Panc1 (cell line): Measurements from ENCODE around the gene SV2C. TPM values are rescaled to one million over a fixed set of nuclear protein-coding genes. Genes with fewer than 3 reads are reported as not detected.

ENCODE experiments used
- ATAC-seq: fragments of 200-7000 bp; cut with Tn5 transposase; 2 replicates; pipeline ENCODE4 v1.9.1; 2020; ENCODE audit warnings: mild to moderate bottlenecking, moderate library complexity
- BruUV-seq: library from RNA; stranded (reverse); fragments of 400-500 nt; replicated peaks from 2 replicates; lab custom pipeline; 2021; lab: Mats Ljungman, UMichigan
- CTCF ChIA-PET: fragments of 300-600 bp; sonication (Branson Sonifier 250); formaldehyde crosslinking; loops from one replicate; lab custom pipeline; 2022; ENCODE audit warnings: antibody characterized with exemption; lab: Charles Lee
- POLR2A ChIA-PET: fragments of 300-600 bp; sonication (Branson Sonifier 250); formaldehyde crosslinking; loops from one replicate; lab custom pipeline; 2022; ENCODE audit warnings: antibody characterized with exemption; lab: Charles Lee
- DNase-seq: peaks from one replicate; pipeline ENCODE4 v3.0.0-alpha.2; 2010; ENCODE audit warnings: low read depth, low spot score
- H3K27ac ChIP-seq: 2 replicates; pipeline ENCODE4 v1.5.1; 2011; ENCODE audit warnings: mild to moderate bottlenecking, low read length, inconsistent platforms
- H3K27me3 ChIP-seq: fragments of 200-500 bp; sonication (Bioruptor generic); 2 replicates; pipeline ENCODE4 v1.6.0; 2014; ENCODE audit warnings: low read length, inconsistent platforms; ENCODE audit not compliant: control insufficient read depth, insufficient read depth
- H3K36me3 ChIP-seq: fragments of 200-500 bp; sonication (Bioruptor generic); 2 replicates; pipeline ENCODE4 v1.5.1; 2014; ENCODE audit warnings: inconsistent platforms, mild to moderate bottlenecking, low read length, moderate library complexity; ENCODE audit not compliant: control insufficient read depth, insufficient read depth
- H3K4me1 ChIP-seq: 2 replicates; pipeline ENCODE4 v1.5.1; 2011; ENCODE audit warnings: inconsistent platforms, mild to moderate bottlenecking, low read length, moderate library complexity; ENCODE audit not compliant: control insufficient read depth, insufficient read depth
- H3K4me3 ChIP-seq, 2 experiments: 2 replicates each; pipeline ENCODE4 v1.5.1; 2011 to 2012; ENCODE audit warnings: low read depth in 2 of 2, low read length in 2 of 2, mild to moderate bottlenecking in 2 of 2, inconsistent platforms in 1 of 2, moderate library complexity in 1 of 2
- H3K9me3 ChIP-seq: fragments of 200-500 bp; sonication (Bioruptor generic); 2 replicates; pipeline ENCODE4 v1.5.1; 2014; ENCODE audit warnings: low read depth, mild to moderate bottlenecking, inconsistent platforms, low read length, moderate library complexity; ENCODE audit not compliant: control insufficient read depth, insufficient read depth
- CTCF ChIP-seq: fragments of 450-650 bp; IDR thresholded peaks from 2 replicates; pipeline ENCODE4 v1.5.1; 2017; ENCODE audit warnings: mild to moderate bottlenecking
- REST ChIP-seq, 2 experiments: IDR thresholded peaks; 2 replicates each; pipeline ENCODE4 v1.6.1; 2011 to 2012; ENCODE audit warnings: low read depth in 2 of 2, control low read depth in 1 of 2, low read length in 1 of 2, mild to moderate bottlenecking in 1 of 2, moderate library complexity in 1 of 2; ENCODE audit not compliant: insufficient read depth in 1 of 2
- SIN3A ChIP-seq: IDR thresholded peaks from 2 replicates; pipeline ENCODE4 v1.6.1; 2012; ENCODE audit warnings: low read depth, mild to moderate bottlenecking, low read length, moderate library complexity, borderline replicate concordance; ENCODE audit not compliant: insufficient read depth
- TCF7L2 ChIP-seq: IDR thresholded peaks from 2 replicates; pipeline ENCODE4 v1.6.1; 2011; ENCODE audit warnings: mild to moderate bottlenecking, low read depth, low read length, inconsistent platforms
- in situ Hi-C: cut with HindIII; loops from 2 replicates; pipeline ENCODE4 v1.10.0; 2016; ENCODE audit warnings: low sequenced_read_pairs, low pct_unique_long_range_greater_than_20kb
- intact Hi-C: fragments of 100-400 bp; cut with micrococcal nuclease; formaldehyde crosslinking; loops from one replicate; pipeline ENCODE4 v1.10.0; 2022; ENCODE audit not compliant: unreplicated experiment
- total RNA-seq: library from RNA; stranded (reverse); gene quantifications from one replicate; pipeline ENCODE4 v1.2.1, GENCODE V29; 2021; ENCODE audit not compliant: unreplicated experiment

SV2C gene
- total RNA-seq, 1 experiment from 2014 or later: not detected

DNA sequence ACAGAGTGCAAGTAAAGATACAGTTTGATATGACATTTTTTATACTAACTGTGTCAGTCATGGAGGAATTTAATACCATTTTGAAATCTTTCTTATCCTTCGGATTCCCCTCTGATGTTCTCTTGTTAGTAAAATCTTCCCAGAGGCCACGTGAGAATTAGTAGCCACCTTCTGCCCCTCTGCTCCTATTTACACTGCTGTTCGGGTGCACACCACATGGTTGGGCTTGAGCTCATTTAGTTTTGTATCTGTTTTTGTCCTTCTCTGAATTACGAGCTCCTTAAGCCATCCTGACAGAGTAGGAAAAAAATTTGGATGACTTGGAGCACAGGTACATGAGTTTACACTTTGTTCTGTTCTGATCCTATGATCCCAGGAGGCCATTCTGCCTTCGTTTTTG is 109.7 kb downstream of the SV2C start:
- ChIA-PET CTCF (no interaction called here), POLR2A (no interaction called here)
- ATAC-seq (no peak), DNase-seq (no peak)
- no peaks in the 10 kb centered on the region for H3K36me3 ChIP-seq
- peaks cover 28% of the 10 kb centered on the region for H3K27me3 ChIP-seq
- H3K9me3 ChIP-seq: no peaks in the 10 kb centered on the region
- intact Hi-C loops (no loop called here), in situ Hi-C loops (no loop called here)
- no peak for TF ChIP-seq REST (IDR thresholded peaks at IDR 0.05; ENCODE audit: insufficient read depth in 1 of 2, low read depth in 2 of 2, low read length in 1 of 2)
- TF ChIP-seq SIN3A: no peak
- BruUV-seq: no TSS peak
- H3K4me1 ChIP-seq: no peaks in the 10 kb centered on the region
- H3K27ac ChIP-seq: no peak overlapping the region
- no peak overlapping the region for H3K4me3 ChIP-seq

- Histone ChIP-seq H3K4me1 (no peaks in the 10 kb centered on the region), H3K27ac (no peak overlapping the region), H3K4me3 (no peak overlapping the region), H3K27me3 (peaks cover 28% of the 10 kb centered on the region), H3K36me3 (no peaks in the 10 kb centered on the region), H3K9me3 (no peaks in the 10 kb centered on the region)
- ChIA-PET CTCF (no interaction called here), POLR2A (no interaction called here)
- ATAC-seq: no peak
- in situ Hi-C loops: no loop called here
- DNase-seq: no peak
- BruUV-seq: no TSS peak
- no peak for TF ChIP-seq REST (IDR thresholded peaks at IDR 0.05; ENCODE audit: insufficient read depth in 1 of 2, low read depth in 2 of 2, low read length in 1 of 2)
- no peak for TF ChIP-seq CTCF
- no peak for TF ChIP-seq TCF7L2
- TF ChIP-seq SIN3A: no peak
- intact Hi-C loops: no loop called here
Observed at GRCh38 chr5:76193635-76194034, 110.5 kb downstream of the SV2C start.
